Dendritic cell treated with granulocyte-macrophage colony-stimulating factor and Interleukin-4, amounts not matched to agents 40 ng/mL and 50 ng/mL, for 4 days (primary cell): ENCODE results near the gene LRRN4CL.

Experiments used
- H3K27ac Mint-ChIP-seq: one replicate; pipeline ENCODE4 v1.8.0; 2022; ENCODE audit warnings: mild to moderate bottlenecking, mixed read lengths
- H3K27me3 Mint-ChIP-seq: one replicate; pipeline ENCODE4 v1.8.0; 2022; ENCODE audit warnings: mild to moderate bottlenecking, mixed read lengths
- H3K36me3 Mint-ChIP-seq: one replicate; pipeline ENCODE4 v1.8.0; 2022; ENCODE audit warnings: low read depth, mixed read lengths
- H3K4me1 Mint-ChIP-seq: one replicate; pipeline ENCODE4 v1.8.0; 2022; ENCODE audit warnings: low read depth, mixed read lengths
- H3K4me3 Mint-ChIP-seq: one replicate; pipeline ENCODE4 v1.8.0; 2022; ENCODE audit warnings: mild to moderate bottlenecking, moderate library complexity, mixed read lengths
- H3K9me3 Mint-ChIP-seq: one replicate; pipeline ENCODE4 v1.8.0; 2022; ENCODE audit warnings: mixed read lengths
- intact Hi-C: fragments of 100-400 bp; cut with micrococcal nuclease; formaldehyde crosslinking; loops from one replicate; pipeline ENCODE4 v1.15.0; 2022

Gene LRRN4CL

DNA sequence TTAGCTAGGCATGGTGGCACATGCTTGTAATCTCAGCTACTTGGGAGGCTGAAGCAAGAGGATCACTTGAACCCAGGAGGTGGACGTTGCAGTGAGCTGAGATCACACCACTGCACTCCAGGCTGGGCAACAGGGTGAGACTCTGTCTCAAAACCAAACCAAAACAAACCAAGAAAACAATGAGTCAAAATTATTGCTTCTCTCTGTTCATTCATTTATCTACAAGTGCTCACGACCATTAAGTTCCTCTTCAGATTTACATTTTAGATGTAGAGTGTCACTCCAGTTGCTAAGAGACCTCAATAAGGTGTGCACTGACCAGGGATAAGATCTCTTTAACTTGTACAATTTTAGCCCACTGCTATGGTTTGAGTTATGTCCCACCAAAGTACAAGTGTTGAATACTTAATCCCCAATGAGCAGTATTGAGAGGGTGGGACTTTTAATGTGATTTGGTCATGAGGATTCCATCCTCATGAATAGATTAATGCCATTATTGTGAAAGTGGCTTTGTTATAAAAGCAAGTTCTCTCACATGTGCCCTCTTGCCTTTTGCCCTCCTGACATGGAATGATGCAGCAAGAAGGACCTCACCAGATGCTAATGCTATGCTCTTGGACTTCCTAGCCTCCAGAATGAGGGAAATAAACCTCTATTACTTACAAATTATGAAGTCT lies 30.1 kb upstream of the LRRN4CL start:
- H3K4me1 Mint-ChIP-seq = peaks cover 44% of the 10 kb centered on the region
- intact Hi-C loops = no loop called here
- H3K36me3 Mint-ChIP-seq = peaks cover 100% of the 10 kb centered on the region
- no peaks in the 10 kb centered on the region for H3K9me3 Mint-ChIP-seq
- no peak overlapping the region for H3K4me3 Mint-ChIP-seq
- H3K27ac Mint-ChIP-seq = no peak overlapping the region
- H3K27me3 Mint-ChIP-seq = no peaks in the 10 kb centered on the region

DNA sequence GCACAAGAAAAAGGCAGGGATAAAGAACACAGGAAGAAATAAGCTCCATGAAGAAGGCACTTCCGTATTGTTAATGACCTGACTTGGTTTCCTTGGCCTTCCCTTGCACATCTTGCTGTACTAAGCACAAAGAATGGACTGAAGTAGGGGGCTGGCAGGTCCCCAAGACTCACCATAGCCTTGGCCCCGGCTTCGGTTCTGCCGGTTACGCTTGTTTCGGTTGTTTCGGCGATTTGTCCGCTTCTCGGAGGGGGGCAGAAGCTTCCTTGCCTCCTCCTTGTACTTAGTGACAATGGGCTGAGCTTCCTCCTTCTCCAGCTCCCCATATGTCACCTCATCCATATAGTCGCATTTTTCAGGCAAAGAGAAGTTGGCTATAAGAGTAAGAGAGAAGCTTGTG lies 27.5 kb upstream of the LRRN4CL start:
- no peak overlapping the region for H3K27ac Mint-ChIP-seq
- peaks cover 100% of the 10 kb centered on the region for H3K36me3 Mint-ChIP-seq
- no peaks in the 10 kb centered on the region for H3K27me3 Mint-ChIP-seq
- no peaks in the 10 kb centered on the region for H3K9me3 Mint-ChIP-seq
- H3K4me3 Mint-ChIP-seq = no peak overlapping the region
- intact Hi-C loops = no loop called here
- H3K4me1 Mint-ChIP-seq = peaks cover 37% of the 10 kb centered on the region

DNA sequence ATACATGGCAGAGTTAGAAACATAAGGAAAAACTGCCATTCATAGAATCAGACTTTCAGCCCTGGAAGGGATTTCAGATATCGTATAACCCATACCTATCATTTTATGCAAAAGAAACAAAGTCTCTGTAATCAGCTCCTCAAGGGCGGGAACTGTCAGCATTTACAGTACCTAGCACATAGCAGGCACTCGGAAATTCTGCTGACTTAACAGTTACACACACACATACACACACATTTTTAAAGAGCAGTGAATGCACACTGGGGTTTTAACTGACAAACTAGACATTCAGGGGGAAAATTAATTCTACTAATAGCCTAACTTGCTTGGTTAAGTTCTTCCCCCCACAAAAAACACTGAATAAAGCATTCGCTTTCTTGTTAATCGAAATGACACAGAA lies 26.9 kb upstream of the LRRN4CL start:
- H3K36me3 Mint-ChIP-seq = peaks cover 100% of the 10 kb centered on the region
- H3K27ac Mint-ChIP-seq = no peak overlapping the region
- H3K4me3 Mint-ChIP-seq = no peak overlapping the region
- H3K27me3 Mint-ChIP-seq = no peaks in the 10 kb centered on the region
- intact Hi-C loops = no loop called here
- no peaks in the 10 kb centered on the region for H3K9me3 Mint-ChIP-seq
- H3K4me1 Mint-ChIP-seq = peaks cover 37% of the 10 kb centered on the region

DNA sequence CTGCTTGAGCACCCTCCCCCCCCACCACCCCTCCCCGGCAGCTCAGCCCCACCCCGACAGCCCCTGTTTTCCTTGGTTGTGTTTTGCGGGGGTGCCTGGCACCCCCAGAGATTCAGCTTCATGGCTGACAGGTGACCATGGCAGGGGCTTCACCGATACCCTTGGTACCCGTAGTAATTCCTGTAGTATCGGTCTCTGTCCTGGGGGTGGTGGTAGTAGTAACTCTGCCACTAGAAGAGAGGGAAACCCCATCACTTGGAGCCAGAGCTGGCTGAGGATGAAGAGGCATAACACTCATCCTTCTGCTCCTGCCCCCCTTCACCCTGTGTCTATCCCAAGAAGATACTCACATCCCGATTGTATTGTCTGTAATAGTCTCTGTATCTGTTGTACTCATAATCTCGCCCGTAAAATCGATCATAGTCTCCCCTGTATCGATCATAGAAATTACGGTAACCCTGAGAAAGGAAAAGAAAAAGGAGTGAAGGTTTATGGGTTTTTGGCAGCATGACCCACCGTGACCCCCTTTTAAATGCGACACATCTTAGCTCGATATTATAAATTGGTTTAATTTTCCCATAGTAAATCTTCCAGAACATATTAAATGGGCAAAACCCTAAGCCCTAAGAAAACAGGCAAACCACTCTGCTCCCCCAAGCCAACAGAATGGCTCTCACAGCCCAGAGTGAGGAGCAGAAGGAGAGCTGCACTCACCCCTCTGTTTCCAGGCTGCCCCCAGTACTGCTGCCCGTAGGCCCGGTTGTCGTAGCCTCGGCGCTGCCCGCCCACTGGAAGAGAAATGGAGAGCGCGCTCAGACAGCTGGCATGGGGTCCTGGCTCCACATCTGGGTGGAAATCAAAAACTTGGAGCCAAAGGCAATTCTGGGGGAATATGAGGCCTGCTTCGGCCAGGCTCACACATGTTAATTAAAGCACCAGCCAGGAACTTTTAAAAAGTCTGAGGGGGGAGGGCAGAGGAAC lies 26.1 kb upstream of the LRRN4CL start:
- Mint-ChIP-seq H3K4me3 (no peak overlapping the region), H3K27me3 (no peaks in the 10 kb centered on the region), H3K36me3 (peaks cover 100% of the 10 kb centered on the region), H3K9me3 (no peaks in the 10 kb centered on the region), H3K4me1 (peaks cover 37% of the 10 kb centered on the region), H3K27ac (peak overlapping the region; percentile 4)
- intact Hi-C loops = no loop called here

DNA sequence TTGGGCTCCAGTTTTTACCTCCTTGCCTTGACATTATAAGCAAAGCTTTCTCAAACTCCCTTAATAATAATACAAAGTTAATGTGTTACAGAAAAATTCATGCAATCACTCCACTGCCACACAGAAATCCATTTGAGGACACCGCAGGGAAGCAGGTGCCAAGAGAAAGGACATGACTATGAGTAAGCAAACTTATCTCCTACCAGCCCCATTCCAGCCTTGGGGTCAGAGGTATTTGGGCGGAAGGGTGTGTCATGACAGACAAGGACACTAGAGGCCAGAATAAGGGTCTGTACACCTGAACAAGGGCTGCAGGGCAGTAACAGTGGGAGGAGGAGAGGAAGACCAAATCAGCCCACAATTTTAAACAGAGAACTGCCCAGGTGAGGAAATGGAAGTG lies 24.0 kb upstream of the LRRN4CL start:
- H3K4me1 Mint-ChIP-seq = peaks cover 50% of the 10 kb centered on the region

DNA sequence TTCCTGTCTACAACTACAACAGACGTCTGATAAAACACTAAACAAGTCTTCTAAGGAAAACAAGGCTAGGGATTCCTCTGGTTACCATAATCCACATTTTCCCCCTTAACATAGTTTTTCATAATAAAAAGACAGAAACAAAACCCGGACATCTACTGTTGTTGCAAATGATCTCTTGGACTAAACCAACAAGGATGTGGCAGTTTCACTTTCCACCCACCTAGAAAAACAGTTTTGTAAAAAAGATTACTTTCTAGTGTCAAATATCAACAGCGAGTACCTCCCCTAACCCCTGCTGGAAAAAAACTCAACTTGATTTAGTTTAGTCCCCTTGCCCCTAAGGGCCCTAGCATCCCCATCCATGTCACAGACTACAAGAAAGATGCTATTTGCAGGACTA lies 23.5 kb upstream of the LRRN4CL start:
- intact Hi-C loops = no loop called here
- H3K36me3 Mint-ChIP-seq = peaks cover 97% of the 10 kb centered on the region
- H3K27me3 Mint-ChIP-seq = no peaks in the 10 kb centered on the region
- H3K4me1 Mint-ChIP-seq = peaks cover 51% of the 10 kb centered on the region
- no peak overlapping the region for H3K27ac Mint-ChIP-seq
- H3K9me3 Mint-ChIP-seq = no peaks in the 10 kb centered on the region
- no peak overlapping the region for H3K4me3 Mint-ChIP-seq

More for the DNA sequence above, 24.0 kb upstream of the LRRN4CL start:
- Mint-ChIP-seq H3K9me3 (no peaks in the 10 kb centered on the region), H3K36me3 (peaks cover 97% of the 10 kb centered on the region), H3K4me3 (no peak overlapping the region), H3K27me3 (no peaks in the 10 kb centered on the region), H3K27ac (no peak overlapping the region)
- intact Hi-C loops = no loop called here

DNA sequence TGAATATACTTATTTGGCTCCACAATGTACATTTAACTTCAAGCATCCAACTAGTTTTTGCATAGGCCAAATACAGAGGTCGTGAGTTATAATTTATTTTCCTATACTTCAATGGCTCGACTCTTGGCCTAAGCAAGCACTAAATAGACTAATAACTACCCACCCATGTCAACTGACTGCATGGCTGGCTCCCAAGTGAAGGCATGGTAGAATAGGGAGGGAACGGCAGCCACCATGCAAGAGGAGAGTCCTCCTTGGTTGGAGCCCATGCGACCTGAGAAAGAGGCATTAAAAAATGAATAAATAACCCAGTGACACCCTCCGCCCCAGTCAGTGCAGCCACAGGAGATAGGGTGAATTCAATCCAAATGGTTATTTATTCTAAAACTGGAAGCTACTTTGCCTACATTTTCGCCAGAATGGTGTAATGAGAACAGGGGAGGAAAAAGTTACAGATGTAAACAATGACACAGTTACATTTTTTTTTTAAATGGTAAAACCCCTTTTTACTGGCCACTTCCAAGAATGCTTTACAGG lies 23.0 kb upstream of the LRRN4CL start:
- Mint-ChIP-seq H3K9me3 (no peaks in the 10 kb centered on the region), H3K4me1 (peaks cover 54% of the 10 kb centered on the region), H3K27me3 (no peaks in the 10 kb centered on the region), H3K36me3 (peaks cover 97% of the 10 kb centered on the region), H3K4me3 (no peak overlapping the region), H3K27ac (no peak overlapping the region)
- intact Hi-C loops = no loop called here

DNA sequence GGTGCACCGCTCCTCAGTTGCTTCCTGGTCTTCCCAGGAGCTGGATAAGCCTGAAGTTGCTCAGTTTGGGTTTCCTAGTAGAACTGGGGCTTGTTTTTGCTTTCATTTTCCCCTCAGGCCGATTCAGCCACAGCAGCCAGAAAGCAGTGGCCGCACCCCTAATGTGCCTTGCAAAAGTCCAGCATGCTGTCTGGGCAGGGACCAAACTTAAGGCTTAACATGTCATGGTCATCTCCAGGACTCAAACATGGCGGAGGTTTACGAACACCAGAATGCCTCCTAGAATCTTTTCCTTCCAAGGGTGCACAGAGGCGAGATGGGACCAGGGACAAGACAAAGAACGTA lies 20.6 kb upstream of the LRRN4CL start:
- H3K4me3 Mint-ChIP-seq = peak overlapping the region; percentile 91
- H3K4me1 Mint-ChIP-seq = peaks cover 60% of the 10 kb centered on the region
- no peaks in the 10 kb centered on the region for H3K9me3 Mint-ChIP-seq
- intact Hi-C loops = no loop called here
- peaks cover 86% of the 10 kb centered on the region for H3K36me3 Mint-ChIP-seq
- H3K27ac Mint-ChIP-seq = peak overlapping the region; percentile 91
- no peaks in the 10 kb centered on the region for H3K27me3 Mint-ChIP-seq

DNA sequence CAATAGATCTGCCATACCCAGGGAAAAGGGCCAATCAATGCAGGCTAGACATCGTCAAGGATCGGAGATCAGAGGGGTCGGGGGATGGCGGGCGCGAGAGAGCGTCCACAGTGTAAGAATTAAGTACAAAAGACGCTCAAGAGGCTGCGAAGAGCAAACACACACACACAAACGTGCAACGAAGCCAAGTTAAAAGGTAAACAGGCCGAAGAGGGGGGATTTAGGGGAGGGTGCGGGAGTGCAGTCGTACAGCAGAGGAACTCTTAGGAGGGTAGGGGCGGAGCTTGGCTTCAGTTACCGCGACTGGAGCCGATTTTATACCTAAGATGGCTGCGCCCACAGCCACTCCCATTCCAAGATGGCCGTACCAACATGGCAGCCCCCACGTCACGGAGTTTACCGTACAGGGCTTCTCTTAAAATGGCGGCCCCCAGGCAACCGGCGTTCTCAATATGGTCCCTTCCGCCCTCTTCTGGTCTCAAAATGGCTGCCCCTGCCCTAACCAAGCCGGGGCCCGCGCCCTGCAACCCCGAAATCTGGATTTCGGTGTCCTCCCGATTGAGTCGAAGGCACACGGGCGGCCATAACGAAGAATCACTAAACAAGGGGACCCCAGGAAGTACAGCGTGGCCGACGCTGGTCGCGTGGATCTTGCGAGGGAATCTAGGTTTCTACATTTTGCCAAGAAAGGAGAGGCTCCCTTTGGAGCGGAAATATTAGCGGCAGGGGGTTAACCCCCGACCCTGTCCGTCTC lies 20.1 kb upstream of the LRRN4CL start:
- Mint-ChIP-seq H3K27ac (peak overlapping the region; percentile 91), H3K27me3 (no peaks in the 10 kb centered on the region), H3K36me3 (peaks cover 81% of the 10 kb centered on the region), H3K9me3 (no peaks in the 10 kb centered on the region), H3K4me1 (peaks cover 60% of the 10 kb centered on the region), H3K4me3 (peak overlapping the region; percentile 91)
- intact Hi-C loops = loop anchor here (1.0 to 5.0 kb wide), 2 partner anchors 18 to 117 kb away; partner anchors contain the start of genes HNRNPUL2 and TUT1

DNA sequence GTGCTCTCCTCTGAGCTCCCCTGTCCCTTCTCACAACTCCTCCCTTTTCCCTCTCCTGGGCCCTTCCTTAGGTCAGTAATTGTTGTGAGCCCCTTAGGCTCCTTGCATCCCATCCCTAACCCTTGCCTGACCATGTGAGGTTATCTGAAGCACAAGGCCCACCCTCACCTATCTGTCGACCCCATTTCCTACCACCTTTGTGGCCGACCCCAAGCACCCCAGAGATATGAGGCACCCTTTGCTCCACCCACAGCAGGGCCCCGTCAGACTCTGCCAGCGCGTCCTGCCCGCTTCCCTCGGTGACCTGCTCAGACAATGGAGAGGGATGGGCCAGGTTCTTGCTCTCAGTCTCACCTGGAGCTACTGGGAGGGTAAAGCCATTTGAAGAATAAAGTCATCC lies 19.5 kb upstream of the LRRN4CL start:
- Mint-ChIP-seq H3K27ac (peak overlapping the region; percentile 91), H3K27me3 (no peaks in the 10 kb centered on the region), H3K36me3 (peaks cover 74% of the 10 kb centered on the region), H3K4me3 (peak overlapping the region; percentile 91), H3K4me1 (peaks cover 60% of the 10 kb centered on the region), H3K9me3 (no peaks in the 10 kb centered on the region)
- intact Hi-C loops = loop anchor here (1.0 to 5.0 kb wide), 2 partner anchors 19 to 116 kb away; partner anchors contain the start of genes HNRNPUL2 and TUT1

DNA sequence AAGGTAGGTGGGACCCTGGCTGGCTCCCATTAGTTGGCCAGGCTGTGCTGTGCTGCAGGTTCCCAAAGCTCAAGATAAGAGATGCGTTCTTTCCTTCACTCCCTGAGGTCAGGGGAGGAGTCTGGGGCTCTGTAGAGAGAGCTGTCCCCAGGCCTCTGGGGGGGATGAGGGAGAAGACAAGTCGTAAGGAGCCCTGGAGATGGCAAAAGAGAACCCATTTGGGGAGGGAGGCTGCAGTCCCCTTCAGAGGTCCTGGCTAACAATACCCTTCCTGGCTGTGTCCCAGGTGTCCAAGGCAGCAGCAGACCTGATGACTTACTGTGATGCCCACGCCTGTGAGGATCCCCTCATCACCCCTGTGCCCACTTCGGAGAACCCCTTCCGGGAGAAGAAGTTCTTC lies 19.1 kb upstream of the LRRN4CL start:
- Mint-ChIP-seq H3K9me3 (no peaks in the 10 kb centered on the region), H3K4me1 (peaks cover 63% of the 10 kb centered on the region), H3K36me3 (peaks cover 70% of the 10 kb centered on the region), H3K4me3 (peak overlapping the region; percentile 91), H3K27me3 (no peaks in the 10 kb centered on the region), H3K27ac (peak overlapping the region; percentile 91)
- intact Hi-C loops = loop anchor here (5.0 kb wide), 1 partner anchor 116 kb away; the partner anchor contains the start of gene TUT1

DNA sequence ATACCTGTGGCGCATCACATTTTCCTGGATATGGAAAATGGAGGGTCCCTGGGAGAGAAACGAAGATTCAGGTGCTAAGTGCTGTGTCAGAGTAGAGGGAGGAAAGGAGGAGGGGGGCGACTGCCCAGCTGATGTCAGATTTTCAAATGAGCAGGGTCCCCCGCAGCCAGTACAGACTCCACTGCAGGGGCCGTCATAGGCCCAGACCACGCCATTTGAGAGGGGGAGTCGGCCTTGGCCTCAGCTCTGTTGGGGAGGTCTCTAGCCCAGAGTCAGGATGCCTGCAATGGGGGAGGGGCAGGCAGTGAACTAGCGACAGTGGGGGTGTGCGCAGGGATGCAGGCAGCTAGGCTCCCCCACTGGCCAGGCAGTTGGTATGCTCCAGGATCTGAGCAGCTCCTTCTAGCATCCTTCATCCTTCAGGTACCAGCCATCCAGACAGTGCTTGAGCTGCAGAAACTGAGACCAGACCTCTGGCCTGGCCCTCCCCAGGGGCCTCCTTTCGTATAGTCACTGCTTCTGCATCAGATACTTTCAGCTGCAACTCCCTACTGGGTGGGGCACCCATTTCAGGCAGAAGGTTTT lies 18.0 kb upstream of the LRRN4CL start, which contains the start of the genes BSCL2 and GNG3:
Gene BSCL2 (minus strand): TSS at position 148 of the 585 bp plus-strand sequence. CDS start 229 bp downstream, outside the sequence.
Gene GNG3 (plus strand): TSS at position 400 of the 585 bp plus-strand sequence. CDS start 620 bp downstream, outside the sequence.
- H3K36me3 Mint-ChIP-seq = peaks cover 63% of the 10 kb centered on the region
- H3K9me3 Mint-ChIP-seq = no peaks in the 10 kb centered on the region
- intact Hi-C loops = loop anchor here (5.0 kb wide), 1 partner anchor 115 kb away; the partner anchor contains the start of gene TUT1
- H3K27me3 Mint-ChIP-seq = no peaks in the 10 kb centered on the region
- H3K4me3 Mint-ChIP-seq = peak within 1 kb of the TSS; percentile 94
- H3K27ac Mint-ChIP-seq = peak within 1 kb of the TSS; percentile 92
- H3K4me1 Mint-ChIP-seq = peaks cover 69% of the 10 kb centered on the region

DNA sequence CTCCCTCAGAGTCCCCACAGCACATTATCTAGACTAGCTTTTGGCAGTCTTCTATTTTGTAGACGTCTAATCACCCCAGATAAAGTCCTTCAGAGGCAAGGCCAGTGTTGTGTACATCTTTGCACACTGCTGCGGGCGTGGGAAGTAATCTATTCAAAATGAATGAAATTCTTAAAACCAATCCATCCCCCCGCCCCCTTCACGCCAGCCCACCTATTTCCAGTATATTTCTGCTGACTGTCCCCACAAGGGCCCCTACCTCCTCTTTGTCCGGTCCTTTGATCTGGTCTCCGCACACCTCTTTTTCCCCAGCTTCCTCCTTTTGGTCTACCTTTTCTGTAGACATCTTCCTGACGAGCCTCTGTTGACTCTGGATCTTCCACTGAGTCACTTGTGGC lies 17.5 kb upstream of the LRRN4CL start:
- H3K27ac Mint-ChIP-seq = peak overlapping the region; percentile 92
- intact Hi-C loops = loop anchor here (5.0 kb wide), 1 partner anchor 115 kb away; the partner anchor contains the start of gene TUT1
- peaks cover 74% of the 10 kb centered on the region for H3K4me1 Mint-ChIP-seq
- peaks cover 63% of the 10 kb centered on the region for H3K36me3 Mint-ChIP-seq
- no peaks in the 10 kb centered on the region for H3K9me3 Mint-ChIP-seq
- H3K4me3 Mint-ChIP-seq = peak overlapping the region; percentile 94
- no peaks in the 10 kb centered on the region for H3K27me3 Mint-ChIP-seq
